ENCODE data around the gene MFN1.

GRCh38 chr3:179391906-179392305, 44.4 kb downstream of the MFN1 start:
- TF ChIP-seq CTCF (IDR thresholded peaks at IDR 0.05; ENCODE audit: low read length) = no peak
- TF ChIP-seq EZH2 (optimal IDR thresholded peaks at IDR 0.05; ENCODE audit: low read depth, low read length) = no peak
- TF ChIP-seq EZH2phosphoT487 (IDR thresholded peaks at IDR 0.05; ENCODE audit: low read length) = no peak
